ENCODE results near the gene CNOT3.
"Not testable (repeated sequence)": the region's sequence is repeated elsewhere in the genome, so short reads cannot be mapped to it uniquely, and the experiment has no call there.

Gene CNOT3

GRCh38 chr19:54152267-54152666 lies 14.7 kb downstream of the CNOT3 start:
- DNase-seq = no peak

- DNase-seq = no peak
These were observed 15.4 kb downstream of the CNOT3 start for GRCh38 chr19:54152878-54153524.

- DNase-seq = no peak
These were observed 16.3 kb downstream of the CNOT3 start for GRCh38 chr19:54153731-54154326.

- no peak for DNase-seq
These were observed 17.2 kb downstream of the CNOT3 start for GRCh38 chr19:54154603-54155345.

- no peak for DNase-seq
These were observed 18.1 kb downstream of the CNOT3 start for GRCh38 chr19:54155694-54156093.

GRCh38 chr19:54156490-54156889 lies 18.9 kb downstream of the CNOT3 start:
- DNase-seq = no peak

GRCh38 chr19:54156953-54157352 lies 19.4 kb downstream of the CNOT3 start:
- no peak for DNase-seq

- no peak for DNase-seq
These were observed 21.3 kb downstream of the CNOT3 start for GRCh38 chr19:54158812-54159351.

GRCh38 chr19:54159352-54160181 lies 22.0 kb downstream of the CNOT3 start, which contains the start of gene LENG1:
TSS of gene LENG1 (minus strand) at chr19:54159721. CDS start at chr19:54159695, 26 bp downstream.
- DNase-seq = peak; percentile 85 to 97 (median 93)

- DNase-seq = no peak
These were observed 22.7 kb downstream of the CNOT3 start for GRCh38 chr19:54160182-54160811.

GRCh38 chr19:54160854-54161253 lies 23.3 kb downstream of the CNOT3 start:
- no peak for DNase-seq

- peak; percentile 72 to 83 (median 76) for DNase-seq
These were observed 24.8 kb downstream of the CNOT3 start for GRCh38 chr19:54162241-54162805.

- DNase-seq = no peak
These were observed 25.3 kb downstream of the CNOT3 start for GRCh38 chr19:54162884-54163283.

GRCh38 chr19:54164369-54165068 lies 27.0 kb downstream of the CNOT3 start:
- peak in 3 of 4 experiments; percentile 20 to 34 (median 32) for DNase-seq

- DNase-seq = no peak
These were observed 27.7 kb downstream of the CNOT3 start for GRCh38 chr19:54165222-54165621.

GRCh38 chr19:54168174-54168917 lies 30.8 kb downstream of the CNOT3 start:
- DNase-seq = peak; percentile 72 to 96 (median 84)

GRCh38 chr19:54169149-54169740 lies 31.7 kb downstream of the CNOT3 start:
- DNase-seq = no peak

GRCh38 chr19:54171736-54172431 lies 34.3 kb downstream of the CNOT3 start:
- DNase-seq = not testable (repeated sequence)
